GM21723 (cell line): Measurements from ENCODE around the gene CPSF2.

ENCODE experiments used
- ATAC-seq: cut with Tn5 transposase; IDR thresholded peaks from one replicate; pipeline ENCODE4 v1.9.1; 2021; ENCODE audit warnings: mild to moderate bottlenecking, moderate library complexity; ENCODE audit not compliant: unreplicated experiment

The CPSF2 gene

GRCh38 chr14:92121670-92122350, at the start of gene CPSF2, which contains the start of gene NDUFB1:
Gene CPSF2 (plus strand): TSS chr14:92121969. CDS start chr14:92130985, 9,016 bp downstream.
Gene NDUFB1 (minus strand): TSS chr14:92121706. CDS start chr14:92117637, 4,069 bp downstream.
- peak; percentile 92 for ATAC-seq

GRCh38 chr14:92074555-92074954, 47.2 kb upstream of the CPSF2 start:
- no peak for ATAC-seq

GRCh38 chr14:92088494-92088893, 33.3 kb upstream of the CPSF2 start:
- ATAC-seq = no peak

- ATAC-seq = no peak
These were observed 28.4 kb upstream of the CPSF2 start for GRCh38 chr14:92093320-92093719.

- ATAC-seq = no peak
These were observed 22.0 kb upstream of the CPSF2 start for GRCh38 chr14:92099802-92100201.

- ATAC-seq = no peak
These were observed 18.3 kb upstream of the CPSF2 start for GRCh38 chr14:92103363-92103989.

- ATAC-seq = no peak
These were observed 16.5 kb upstream of the CPSF2 start for GRCh38 chr14:92105073-92105892.

- peak; percentile 31 for ATAC-seq
These were observed 16.0 kb upstream of the CPSF2 start for GRCh38 chr14:92105893-92106142.

- ATAC-seq = peak; percentile 83
These were observed 15.4 kb upstream of the CPSF2 start, which contains the start of gene ATXN3 for GRCh38 chr14:92106143-92106926. Gene ATXN3 (minus strand): TSS chr14:92106582. CDS start chr14:92106552, 30 bp downstream.

GRCh38 chr14:92108345-92109254, 13.2 kb upstream of the CPSF2 start:
- no peak for ATAC-seq

- ATAC-seq = no peak
These were observed 12.3 kb upstream of the CPSF2 start for GRCh38 chr14:92109490-92109889.

- peak; percentile 16 for ATAC-seq
These were observed 531 bp upstream of the CPSF2 start for GRCh38 chr14:92121207-92121669.

GRCh38 chr14:92122351-92122677, 545 bp downstream of the CPSF2 start:
- peak; percentile 20 for ATAC-seq

GRCh38 chr14:92122761-92123160, 992 bp downstream of the CPSF2 start:
- ATAC-seq = no peak

- no peak for ATAC-seq
These were observed 12.7 kb downstream of the CPSF2 start for GRCh38 chr14:92134456-92134855.

GRCh38 chr14:92135269-92135668, 13.5 kb downstream of the CPSF2 start:
- no peak for ATAC-seq

- no peak for ATAC-seq
These were observed 21.5 kb downstream of the CPSF2 start for GRCh38 chr14:92143309-92143708.

GRCh38 chr14:92143962-92144361, 22.2 kb downstream of the CPSF2 start:
- ATAC-seq = no peak

GRCh38 chr14:92144708-92145107, 22.9 kb downstream of the CPSF2 start:
- no peak for ATAC-seq

- ATAC-seq = no peak
These were observed 31.8 kb downstream of the CPSF2 start for GRCh38 chr14:92153581-92153980.
